Activated T-cell treated with anti-CD3 and anti-CD28 coated beads, Interleukin-2, amount 50 U/mL, for 72 hours (primary cell): ENCODE data around the gene TREX2. TPM values are rescaled to one million over a fixed set of nuclear protein-coding genes. Genes with fewer than 3 reads are reported as not detected.

Experiments
- ATAC-seq, 2 donors: fragments of 150-1000 bp; cut with Tn5 transposase; replicated peaks in 1 of 2; 2 replicates each; pipeline ENCODE4 v1.10.0; 2021; ENCODE audit warnings: moderate library complexity in 2 of 2, mild to moderate bottlenecking in 1 of 2
- DNase-seq, 2 donors: peaks; one replicate each; pipeline ENCODE4 v3.0.0; 2021 to 2022; ENCODE audit warnings: mixed read lengths in 1 of 2
- H3K27ac Mint-ChIP-seq: one replicate; pipeline ENCODE4 v1.8.0; 2022; ENCODE audit warnings: mild to moderate bottlenecking, moderate library complexity, mixed read lengths
- H3K27me3 Mint-ChIP-seq: one replicate; pipeline ENCODE4 v1.8.0; 2022; ENCODE audit warnings: low read depth, mixed read lengths
- H3K36me3 Mint-ChIP-seq, 2 donors: one replicate each; pipeline ENCODE4 v1.8.0; 2022; ENCODE audit warnings: mixed read lengths in 2 of 2, mild to moderate bottlenecking in 1 of 2; ENCODE audit not compliant: insufficient read depth in 2 of 2
- H3K4me1 Mint-ChIP-seq: one replicate; pipeline ENCODE4 v1.8.0; 2022; ENCODE audit warnings: low read depth, mixed read lengths
- H3K4me3 Mint-ChIP-seq, 2 donors: one replicate each; pipeline ENCODE4 v1.8.0; 2022; ENCODE audit warnings: mild to moderate bottlenecking in 2 of 2, mixed read lengths in 2 of 2, moderate library complexity in 2 of 2
- H3K9me3 Mint-ChIP-seq, 2 donors: one replicate each; pipeline ENCODE4 v1.8.0; 2022; ENCODE audit warnings: mixed read lengths in 2 of 2
- total RNA-seq, 2 donors: library from RNA; stranded (reverse); gene quantifications; one replicate each; pipeline ENCODE4 v1.2.3, GENCODE V29; 2022

The TREX2 gene
- total RNA-seq, 2 donors from 2014 or later: 2.7 to 2.8 TPM

- DNase-seq (no peak), ATAC-seq (no peak)
- no peaks in the 10 kb centered on the region for H3K36me3 Mint-ChIP-seq
- H3K27ac Mint-ChIP-seq: no peak overlapping the region
- H3K9me3 Mint-ChIP-seq: no peaks in the 10 kb centered on the region
- H3K4me3 Mint-ChIP-seq: no peak overlapping the region
- peaks cover 38% of the 10 kb centered on the region for H3K27me3 Mint-ChIP-seq
- H3K4me1 Mint-ChIP-seq: no peaks in the 10 kb centered on the region
Observed at GRCh38 chrX:153433161-153433680, 12.6 kb downstream of the TREX2 start.

GRCh38 chrX:153430796-153431195 is 15.1 kb downstream of the TREX2 start:
- ATAC-seq: no peak

GRCh38 chrX:153426204-153426603 is 19.7 kb downstream of the TREX2 start:
- Mint-ChIP-seq H3K4me1 (no peaks in the 10 kb centered on the region), H3K27me3 (peaks cover 39% of the 10 kb centered on the region), H3K27ac (no peak overlapping the region), H3K4me3 (no peak overlapping the region), H3K9me3 (peaks cover 0 to 9% of the 10 kb centered on the region in 2 donors), H3K36me3 (no peaks in the 10 kb centered on the region)
- ATAC-seq (no peak), DNase-seq (no peak)

More at GRCh38 chrX:153430796-153431195, 15.1 kb downstream of the TREX2 start:
- H3K4me1 Mint-ChIP-seq: no peaks in the 10 kb centered on the region
- peaks cover 0 to 7% of the 10 kb centered on the region in 2 donors for H3K9me3 Mint-ChIP-seq
- no peaks in the 10 kb centered on the region for H3K36me3 Mint-ChIP-seq
- no peak overlapping the region for H3K27ac Mint-ChIP-seq
- H3K27me3 Mint-ChIP-seq: peaks cover 36% of the 10 kb centered on the region
- DNase-seq: no peak
- no peak overlapping the region for H3K4me3 Mint-ChIP-seq

- Mint-ChIP-seq H3K27ac (no peak overlapping the region), H3K4me3 (no peak overlapping the region), H3K36me3 (no peaks in the 10 kb centered on the region), H3K4me1 (no peaks in the 10 kb centered on the region), H3K9me3 (peaks cover 0 to 9% of the 10 kb centered on the region in 2 donors), H3K27me3 (peaks cover 20% of the 10 kb centered on the region)
- DNase-seq: no peak
- no peak for ATAC-seq
Observed at GRCh38 chrX:153423652-153424051, 22.2 kb downstream of the TREX2 start.

- no peaks in the 10 kb centered on the region for H3K4me1 Mint-ChIP-seq
- no peaks in the 10 kb centered on the region for H3K36me3 Mint-ChIP-seq
- no peak overlapping the region for H3K27ac Mint-ChIP-seq
- ATAC-seq (no peak), DNase-seq (no peak)
- no peak overlapping the region for H3K4me3 Mint-ChIP-seq
- H3K9me3 Mint-ChIP-seq: peaks cover 0 to 2% of the 10 kb centered on the region in 2 donors
- H3K27me3 Mint-ChIP-seq: peaks cover 8% of the 10 kb centered on the region
Observed at GRCh38 chrX:153421856-153422255, 24.0 kb downstream of the TREX2 start.

- Mint-ChIP-seq H3K27ac (no peak overlapping the region), H3K4me3 (no peak overlapping the region), H3K36me3 (no peaks in the 10 kb centered on the region), H3K9me3 (peaks cover 0 to 2% of the 10 kb centered on the region in 2 donors), H3K4me1 (no peaks in the 10 kb centered on the region), H3K27me3 (peaks cover 7% of the 10 kb centered on the region)
- DNase-seq: no peak
- no peak for ATAC-seq
Observed at GRCh38 chrX:153420851-153421599, 24.8 kb downstream of the TREX2 start.

GRCh38 chrX:153417637-153418036 is 28.2 kb downstream of the TREX2 start:
- H3K4me1 Mint-ChIP-seq: no peaks in the 10 kb centered on the region
- H3K36me3 Mint-ChIP-seq: no peaks in the 10 kb centered on the region
- DNase-seq (no peak), ATAC-seq (no peak)
- H3K4me3 Mint-ChIP-seq: no peak overlapping the region
- H3K27ac Mint-ChIP-seq: no peak overlapping the region
- no peaks in the 10 kb centered on the region for H3K27me3 Mint-ChIP-seq
- no peaks in the 10 kb centered on the region for H3K9me3 Mint-ChIP-seq

GRCh38 chrX:153416781-153417450 is 28.9 kb downstream of the TREX2 start:
- DNase-seq: no peak
- peaks cover 7% of the 10 kb centered on the region for H3K27me3 Mint-ChIP-seq
- ATAC-seq: no peak
- no peaks in the 10 kb centered on the region for H3K9me3 Mint-ChIP-seq
- H3K4me1 Mint-ChIP-seq: peaks cover 5% of the 10 kb centered on the region
- H3K36me3 Mint-ChIP-seq: no peaks in the 10 kb centered on the region
- no peak overlapping the region for H3K27ac Mint-ChIP-seq
- no peak overlapping the region for H3K4me3 Mint-ChIP-seq

- no peak overlapping the region for H3K4me3 Mint-ChIP-seq
- no peaks in the 10 kb centered on the region for H3K36me3 Mint-ChIP-seq
- no peaks in the 10 kb centered on the region for H3K9me3 Mint-ChIP-seq
- H3K27me3 Mint-ChIP-seq: peaks cover 15% of the 10 kb centered on the region
- H3K27ac Mint-ChIP-seq: no peak overlapping the region
- no peak for ATAC-seq
- H3K4me1 Mint-ChIP-seq: peaks cover 6% of the 10 kb centered on the region
- DNase-seq: no peak
Observed at GRCh38 chrX:153414856-153415510, 30.9 kb downstream of the TREX2 start.

- no peak overlapping the region for H3K27ac Mint-ChIP-seq
- peaks cover 6% of the 10 kb centered on the region for H3K4me1 Mint-ChIP-seq
- H3K9me3 Mint-ChIP-seq: no peaks in the 10 kb centered on the region
- ATAC-seq: no peak
- no peak overlapping the region for H3K4me3 Mint-ChIP-seq
- H3K27me3 Mint-ChIP-seq: peaks cover 15% of the 10 kb centered on the region
- DNase-seq: no peak
- H3K36me3 Mint-ChIP-seq: no peaks in the 10 kb centered on the region
Observed at GRCh38 chrX:153413731-153414130, 32.1 kb downstream of the TREX2 start.

- DNase-seq: no peak
- Mint-ChIP-seq H3K4me1 (peaks cover 6% of the 10 kb centered on the region), H3K4me3 (no peak overlapping the region), H3K36me3 (no peaks in the 10 kb centered on the region), H3K27ac (no peak overlapping the region), H3K9me3 (no peaks in the 10 kb centered on the region), H3K27me3 (peaks cover 15% of the 10 kb centered on the region)
- no peak for ATAC-seq
Observed at GRCh38 chrX:153412746-153413720, 32.8 kb downstream of the TREX2 start.

- no peak overlapping the region for H3K27ac Mint-ChIP-seq
Observed at GRCh38 chrX:153411988-153412574, 33.8 kb downstream of the TREX2 start.

More at GRCh38 chrX:153411988-153412574, 33.8 kb downstream of the TREX2 start:
- peaks cover 6% of the 10 kb centered on the region for H3K4me1 Mint-ChIP-seq
- H3K9me3 Mint-ChIP-seq: no peaks in the 10 kb centered on the region
- peak overlapping the region; percentile 81 to 82 for H3K4me3 Mint-ChIP-seq
- H3K27me3 Mint-ChIP-seq: peaks cover 15% of the 10 kb centered on the region
- ATAC-seq: peak in 1 of 2 donors; percentile 6
- DNase-seq: no peak
- H3K36me3 Mint-ChIP-seq: no peaks in the 10 kb centered on the region
